ENCODE measurements around the gene ZNF407.

Gene ZNF407

DNA sequence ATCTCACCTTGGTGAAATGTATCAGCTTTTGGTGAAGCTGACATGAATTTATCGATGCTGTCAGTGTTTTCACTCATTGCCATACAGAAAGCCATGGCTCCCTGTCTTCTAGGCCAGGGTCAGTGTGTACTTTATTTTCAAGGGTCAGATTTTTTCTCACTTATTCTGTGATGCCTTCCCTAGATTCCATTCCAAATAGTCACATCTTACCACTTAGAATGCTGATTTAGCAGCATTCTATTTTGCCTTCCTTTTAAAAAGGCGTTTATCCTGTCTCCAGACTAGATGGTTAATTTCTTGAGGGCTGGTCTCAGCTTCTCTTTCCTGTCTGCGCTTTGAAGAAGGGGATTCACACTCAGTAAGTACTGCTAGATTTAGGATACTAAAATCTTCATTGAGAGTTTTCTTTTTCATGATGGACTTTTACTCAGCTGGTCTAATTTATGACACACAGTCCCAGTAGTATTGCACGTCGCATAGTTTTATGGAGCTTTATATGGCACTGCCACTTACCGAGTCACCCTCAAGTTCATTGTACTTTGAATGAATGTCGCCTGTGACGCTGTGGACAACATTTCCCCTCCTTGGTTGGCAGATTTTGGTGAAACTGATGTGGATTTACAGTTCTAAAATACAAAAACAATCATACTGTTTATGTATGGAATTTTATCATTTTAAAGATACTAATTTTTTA is 194.0 kb downstream of the ZNF407 start:
- no peak for DNase-seq (ENCODE audit: low spot score)

DNA sequence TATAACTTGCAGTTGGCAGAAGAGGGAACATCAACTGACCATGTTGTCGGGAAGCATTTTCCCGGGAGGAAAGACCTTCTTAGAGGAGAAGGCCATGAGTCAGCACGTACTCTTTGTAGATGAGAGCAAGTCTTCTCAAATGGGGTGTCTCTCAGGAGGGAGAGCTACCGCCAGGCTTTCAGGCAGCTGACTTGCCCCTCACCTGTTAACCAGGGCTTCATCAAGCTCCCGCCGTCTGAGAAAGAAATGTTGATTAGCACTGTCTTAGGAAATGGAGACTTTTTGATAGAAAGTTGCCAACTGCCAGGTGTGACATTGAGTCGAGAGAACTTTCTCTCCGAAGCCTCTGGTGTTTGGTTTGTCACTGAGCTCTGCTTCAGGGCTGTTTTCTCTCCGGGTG is 196.1 kb downstream of the ZNF407 start:
- no peak for DNase-seq (ENCODE audit: low spot score)

DNA sequence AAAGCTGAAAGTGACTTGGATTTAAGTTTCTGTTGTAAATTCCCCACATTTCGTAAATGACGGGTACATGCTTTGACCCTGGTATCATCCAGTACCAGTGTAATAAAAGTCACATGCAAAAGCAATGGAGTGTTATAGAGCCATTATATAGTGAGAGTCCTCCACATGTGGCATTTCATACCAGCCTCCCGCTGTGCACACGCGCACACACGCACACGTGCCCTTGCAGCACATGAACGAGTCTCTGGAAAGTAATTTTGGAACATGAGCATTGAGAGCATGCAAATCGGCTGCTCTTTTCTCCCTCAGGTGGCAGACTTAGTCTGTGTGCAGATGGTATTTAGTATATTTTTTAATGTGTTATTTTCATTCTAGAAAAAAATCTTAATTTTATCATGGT is 198.1 kb downstream of the ZNF407 start:
- no peak for DNase-seq (ENCODE audit: low spot score)

DNA sequence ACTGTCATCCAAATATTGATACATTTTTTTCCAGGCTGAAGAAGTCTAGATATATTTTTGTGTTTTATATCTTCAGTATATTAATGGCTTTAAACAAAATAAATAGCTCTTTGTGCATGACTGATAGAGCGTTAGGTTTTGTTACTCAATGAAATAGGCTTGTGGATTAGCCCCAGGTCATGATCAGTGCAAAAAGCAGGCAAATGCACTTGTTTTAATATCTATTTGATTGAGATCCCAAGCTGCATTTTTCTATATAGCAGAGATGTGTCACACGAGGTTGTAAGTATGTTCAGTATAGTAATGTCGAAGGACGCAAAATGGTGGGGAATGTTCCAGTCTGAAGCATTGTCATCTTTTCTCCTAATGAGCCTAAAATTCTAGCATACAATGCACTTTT is 198.5 kb downstream of the ZNF407 start:
- DNase-seq (ENCODE audit: low spot score) = no peak

DNA sequence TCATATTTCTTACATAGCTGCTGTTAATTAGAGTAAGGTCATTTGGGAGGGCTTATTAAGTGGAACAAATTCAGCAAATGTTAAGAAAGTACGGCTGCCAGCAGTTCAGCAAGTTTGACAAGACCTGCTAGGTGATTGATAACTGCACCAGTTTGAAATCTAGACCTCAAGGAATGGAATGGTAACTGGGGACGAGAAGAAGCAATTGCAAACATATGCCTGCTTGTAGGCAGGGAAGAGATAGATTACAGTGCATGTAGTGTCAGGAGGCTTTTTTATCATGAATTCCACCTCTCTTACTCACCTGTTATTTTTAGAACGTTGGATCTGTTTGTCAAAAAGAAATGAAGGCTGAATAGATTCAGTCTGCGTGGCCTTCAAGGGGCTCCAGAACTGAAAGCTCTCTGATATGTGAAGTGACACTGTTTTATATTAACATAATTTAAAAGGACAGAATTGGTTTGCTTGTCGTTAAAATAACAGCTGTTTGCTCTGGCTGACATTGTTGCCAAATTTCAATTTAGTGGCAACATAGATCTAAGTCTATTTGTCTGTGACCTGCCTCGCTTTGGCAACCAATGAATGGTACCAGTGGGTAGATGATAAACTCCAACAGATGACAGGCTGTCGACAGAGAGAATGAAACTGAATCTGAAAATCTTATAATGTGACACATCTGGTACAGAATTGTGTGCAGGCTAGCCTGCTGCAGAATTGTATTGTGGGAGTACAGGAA is 199.3 kb downstream of the ZNF407 start:
- DNase-seq (ENCODE audit: low spot score) = no peak

DNA sequence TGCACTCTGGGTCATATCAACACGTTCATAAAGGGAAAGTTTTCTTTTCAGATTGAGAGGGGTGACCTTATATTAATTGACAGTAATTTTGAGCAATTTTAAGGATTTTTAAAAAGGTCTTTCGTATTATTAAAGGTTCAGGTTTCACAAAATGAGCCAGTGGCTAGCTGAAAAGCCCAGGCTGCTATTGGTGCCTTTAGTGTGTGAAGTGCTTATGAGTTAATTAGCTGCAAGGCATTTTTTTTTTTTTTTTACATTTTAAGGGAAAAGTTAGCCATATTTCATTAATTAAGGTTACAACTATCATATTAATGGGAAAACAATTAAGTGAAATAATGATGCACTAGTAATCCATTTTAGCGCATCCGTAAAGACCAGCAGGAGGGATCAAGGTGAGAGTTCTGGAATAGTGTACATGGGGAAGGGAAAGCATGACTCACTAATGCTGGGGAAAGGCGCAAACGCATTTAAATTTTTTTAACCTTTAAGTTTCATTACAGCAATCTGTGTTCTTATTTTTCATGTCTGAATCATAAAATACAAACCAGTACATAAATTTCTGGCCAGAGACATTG is 200.0 kb downstream of the ZNF407 start:
- no peak for DNase-seq (ENCODE audit: low spot score)

DNA sequence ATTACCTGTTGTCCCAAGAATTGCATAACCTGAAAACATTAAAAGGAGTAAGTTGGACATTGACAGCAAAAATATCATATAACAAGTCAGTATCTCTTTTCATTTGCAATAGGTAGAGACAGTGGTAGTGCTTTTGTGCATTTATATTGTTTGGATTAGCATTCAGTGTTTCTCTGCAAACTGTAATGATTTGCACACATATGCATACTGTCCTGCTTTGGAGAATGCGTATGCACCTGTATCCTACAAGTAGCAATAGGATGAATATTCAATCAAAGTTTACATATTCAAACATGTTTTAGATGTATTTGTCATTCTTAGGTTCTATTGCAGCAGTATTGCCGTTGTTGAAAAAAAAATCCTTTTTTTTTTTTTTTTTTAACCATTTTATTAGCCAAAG is 201.9 kb downstream of the ZNF407 start:
- DNase-seq (ENCODE audit: low spot score) = no peak

DNA sequence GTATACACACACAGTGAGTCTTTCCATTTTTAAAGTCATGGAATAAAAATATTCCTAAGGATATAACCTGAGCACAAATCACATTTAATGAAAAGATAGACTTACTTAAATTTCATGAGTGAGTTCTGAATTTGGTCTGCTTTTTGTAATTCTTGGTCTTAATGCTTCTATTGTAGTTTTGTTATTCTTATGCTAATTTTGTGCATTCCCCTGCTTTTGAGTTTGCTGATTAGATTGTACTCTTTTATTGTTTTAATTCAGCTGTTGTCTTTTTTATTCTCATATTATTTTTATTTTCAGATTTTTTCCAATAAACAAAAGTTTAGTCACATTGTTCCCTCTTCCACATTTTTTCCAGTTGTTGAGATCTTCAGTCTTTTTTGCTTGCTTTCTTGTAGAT is 202.4 kb downstream of the ZNF407 start:
- DNase-seq (ENCODE audit: low spot score) = no peak

DNA sequence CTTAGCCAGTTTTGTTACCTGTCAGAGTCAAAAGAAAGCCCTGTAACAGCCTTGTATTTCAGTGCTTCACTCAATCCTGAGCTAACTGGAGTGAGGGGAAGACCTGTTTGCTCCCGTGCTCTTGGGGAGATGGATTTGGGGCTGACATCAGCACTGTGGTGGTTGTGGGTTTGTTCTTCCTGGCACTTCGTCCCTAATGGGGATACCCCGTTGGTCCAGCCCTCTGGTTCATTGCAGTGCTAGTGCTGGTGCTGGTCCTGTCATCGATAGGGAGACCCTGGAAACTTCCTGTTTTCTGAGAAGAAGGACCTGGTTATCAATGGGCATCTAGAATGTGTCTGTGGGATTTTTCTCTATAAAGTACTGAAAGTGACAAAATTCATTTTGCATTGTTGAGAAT is 205.4 kb downstream of the ZNF407 start:
- DNase-seq (ENCODE audit: low spot score) = no peak

DNA sequence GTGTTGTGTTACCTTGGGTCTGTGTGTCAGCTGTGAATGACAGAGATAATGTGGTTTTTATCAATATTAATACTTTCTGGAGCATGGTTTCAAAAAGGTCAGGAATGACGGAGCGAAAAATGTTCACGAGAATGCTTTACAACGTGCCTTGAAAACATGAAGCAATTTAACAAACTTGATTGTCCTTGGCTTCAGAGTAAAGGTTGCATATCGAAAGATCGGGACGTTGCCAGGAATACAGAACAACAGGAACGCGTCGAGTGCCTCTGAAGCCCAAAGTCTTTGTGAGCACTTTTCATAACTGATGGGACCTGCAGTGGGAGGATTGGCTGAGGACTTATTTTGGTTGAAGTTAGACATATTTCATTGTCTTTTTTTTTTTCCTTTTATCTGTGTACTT is 206.1 kb downstream of the ZNF407 start:
- no peak for DNase-seq (ENCODE audit: low spot score)

DNA sequence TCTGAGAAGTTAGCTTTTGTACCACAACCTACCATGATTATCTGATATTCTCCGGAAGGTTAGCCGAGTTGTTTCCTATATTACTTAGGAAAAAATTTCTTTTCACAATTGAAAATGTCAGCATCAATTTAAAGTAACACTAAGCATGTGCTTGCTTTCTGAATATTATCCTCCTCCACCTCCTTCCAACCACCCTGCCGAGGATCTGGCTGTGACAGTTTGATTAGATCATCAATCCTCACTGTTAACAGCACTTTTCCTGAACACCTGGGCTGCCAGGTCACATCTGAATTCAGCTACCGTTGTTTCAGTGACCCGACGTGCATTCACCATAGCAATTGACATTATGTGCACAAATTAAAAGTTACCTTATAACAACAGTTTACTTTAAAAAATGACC is 207.0 kb downstream of the ZNF407 start:
- no peak for DNase-seq (ENCODE audit: low spot score)

DNA sequence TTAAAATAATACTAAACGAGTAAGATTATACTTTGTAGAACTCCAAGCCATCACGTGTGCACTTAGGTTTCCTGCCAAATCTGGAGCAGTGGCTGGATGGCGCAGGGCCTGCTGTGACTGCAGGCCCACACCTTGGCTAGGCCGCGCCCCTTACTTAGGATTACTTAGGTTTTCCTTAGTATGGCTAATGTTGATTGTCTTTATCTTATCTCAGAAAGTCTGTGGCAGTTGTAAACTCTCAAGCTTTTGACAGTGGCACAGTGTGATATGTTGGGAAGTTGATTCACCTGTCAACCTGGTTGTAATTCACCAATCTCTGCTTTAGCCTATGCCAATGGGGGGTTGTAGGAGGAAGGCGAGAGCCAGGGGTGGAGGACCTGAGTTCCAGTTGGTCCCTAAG is 208.4 kb downstream of the ZNF407 start:
- no peak for DNase-seq (ENCODE audit: low spot score)

DNA sequence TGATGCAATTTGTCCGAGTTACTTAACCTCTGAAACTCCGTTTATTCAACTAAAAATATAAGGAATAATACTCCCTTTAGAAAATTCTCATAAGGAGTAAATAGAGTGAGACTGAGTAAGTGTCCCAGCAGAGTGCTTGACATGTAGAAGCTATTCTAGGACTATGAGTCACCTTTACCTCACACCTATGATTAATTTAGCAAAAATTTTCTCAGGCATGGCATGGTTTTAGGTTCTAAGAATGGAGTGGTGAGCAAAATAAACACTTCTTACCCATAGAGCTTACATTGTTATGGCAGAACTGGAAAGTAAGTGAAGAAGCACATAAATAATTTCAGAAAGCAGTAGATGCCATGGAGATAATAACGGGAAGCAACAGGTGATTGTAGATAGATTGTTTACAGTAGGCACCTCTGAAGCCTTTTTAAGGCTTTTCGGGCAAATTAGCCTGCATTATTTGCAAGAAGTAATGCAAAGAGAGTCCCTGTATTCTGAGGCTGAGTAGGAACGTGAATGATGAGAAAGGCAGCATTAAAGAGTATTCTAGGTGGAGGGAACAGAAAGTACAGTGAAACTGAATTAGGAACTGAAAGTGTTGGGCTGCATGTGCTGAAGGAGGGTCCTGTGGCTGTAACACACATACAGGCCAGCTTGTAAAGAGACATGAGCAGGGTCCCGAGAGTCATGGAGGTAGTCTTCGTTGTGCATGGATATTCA is 209.2 kb downstream of the ZNF407 start:
- peak; percentile 25 for DNase-seq (ENCODE audit: low spot score)

DNA sequence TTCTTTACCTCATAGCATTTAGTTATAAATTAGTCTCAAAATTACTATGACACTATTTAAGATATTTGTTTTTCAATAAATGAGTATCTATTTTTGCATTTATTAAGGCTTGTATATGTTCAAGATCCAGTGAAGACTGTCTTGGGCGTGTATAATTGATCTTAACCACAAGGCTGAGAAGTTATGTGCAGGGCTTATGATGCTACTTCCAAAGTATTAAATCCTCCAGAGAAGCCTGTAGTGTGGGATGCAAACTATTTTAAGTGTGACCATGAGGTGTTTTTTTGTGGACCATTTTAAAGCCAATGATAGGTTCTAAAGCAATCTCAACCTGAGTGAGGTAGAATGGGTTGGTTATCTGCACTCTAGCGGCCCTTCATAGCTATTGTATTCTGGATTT is 219.9 kb downstream of the ZNF407 start:
- DNase-seq (ENCODE audit: low spot score) = no peak

DNA sequence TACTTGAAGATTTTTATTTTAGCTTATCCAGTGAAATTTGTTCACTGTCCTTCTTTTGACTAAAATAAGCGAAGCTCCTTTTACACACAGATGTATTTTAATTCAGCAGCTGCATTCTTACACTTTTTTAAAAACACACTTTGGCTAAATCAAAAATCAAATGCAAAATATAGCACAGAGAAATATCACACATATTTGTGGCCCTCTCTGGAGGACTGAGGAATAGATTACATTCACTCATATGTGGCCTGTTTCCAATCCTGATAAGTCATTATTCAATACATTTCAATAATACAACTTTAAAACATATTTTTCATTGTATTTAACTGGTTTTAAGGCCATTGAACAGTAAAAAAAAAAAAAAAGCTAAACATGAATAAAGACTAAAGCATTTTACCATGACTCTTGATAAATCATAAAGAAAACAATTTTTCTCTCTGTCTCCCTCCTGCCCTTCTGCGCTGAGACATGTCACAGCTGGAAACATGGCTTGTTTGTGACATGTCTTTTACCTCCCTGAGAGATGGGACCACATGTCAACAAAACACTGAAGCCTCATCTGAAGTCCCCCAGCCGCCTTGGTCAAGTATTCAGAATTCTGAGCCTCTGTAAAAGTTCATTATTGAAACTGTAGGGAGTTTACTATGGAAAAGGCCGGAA is 221.0 kb downstream of the ZNF407 start:
- DNase-seq (ENCODE audit: low spot score) = no peak

DNA sequence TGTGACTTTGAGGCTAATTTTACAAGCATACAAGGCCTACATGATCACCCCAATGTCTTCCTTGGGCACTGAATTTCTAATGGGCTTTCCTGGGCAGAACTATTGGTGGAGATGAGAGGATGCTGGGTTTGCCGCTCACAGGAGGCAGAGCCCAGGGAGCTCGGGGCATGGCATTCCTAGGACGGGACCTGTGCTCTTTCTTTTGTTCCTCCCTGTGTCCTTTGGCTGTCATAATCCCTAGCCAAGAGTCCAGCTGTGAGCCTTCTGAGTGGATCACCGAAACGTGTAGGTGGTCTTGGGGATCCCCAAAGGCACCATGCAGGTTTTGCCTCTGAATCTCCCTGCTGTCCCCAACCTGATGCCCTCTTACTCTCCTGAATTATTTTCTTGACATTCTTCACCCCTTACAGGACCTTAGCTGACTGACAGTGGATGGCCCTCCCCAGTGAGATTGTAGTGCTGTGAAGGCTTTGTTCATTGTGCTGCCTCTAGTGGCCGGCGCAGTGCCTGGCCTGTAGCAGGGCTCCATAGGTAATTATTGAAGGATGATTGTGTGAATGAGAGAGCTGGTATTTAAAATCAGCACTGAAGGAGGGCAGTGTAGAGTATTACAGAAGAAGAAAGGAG is 221.9 kb downstream of the ZNF407 start:
- peak; percentile 84 for DNase-seq (ENCODE audit: low spot score)

DNA sequence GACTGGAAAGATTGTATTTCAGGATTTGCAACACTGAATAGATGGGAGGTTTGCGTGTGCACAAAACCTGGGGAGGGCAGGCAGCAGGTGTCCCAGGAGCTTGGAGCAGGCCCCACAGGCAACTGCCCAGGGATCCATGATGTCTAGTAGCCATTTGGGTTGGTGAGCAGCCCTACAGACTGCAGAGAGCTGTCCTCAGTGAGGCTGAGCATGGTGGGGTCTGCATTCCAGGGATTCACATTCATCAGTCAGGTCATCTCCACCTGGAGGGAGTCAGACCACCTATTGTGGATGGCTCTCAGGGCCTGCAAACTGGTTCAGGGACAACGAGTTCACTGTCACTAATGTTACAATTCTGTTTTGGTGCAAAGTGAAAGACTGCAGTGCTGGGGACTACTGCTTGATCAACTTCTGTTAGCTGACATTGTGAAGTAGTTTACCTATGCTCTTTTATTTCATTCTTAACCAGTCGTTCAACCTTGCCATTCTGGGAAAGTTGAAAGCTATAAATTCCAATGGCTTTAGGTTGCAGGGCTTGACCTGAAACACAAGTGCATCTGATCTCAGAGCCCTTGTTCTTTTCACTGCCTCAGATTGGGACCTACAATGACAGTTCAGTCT is 222.6 kb downstream of the ZNF407 start:
- DNase-seq (ENCODE audit: low spot score) = no peak

DNA sequence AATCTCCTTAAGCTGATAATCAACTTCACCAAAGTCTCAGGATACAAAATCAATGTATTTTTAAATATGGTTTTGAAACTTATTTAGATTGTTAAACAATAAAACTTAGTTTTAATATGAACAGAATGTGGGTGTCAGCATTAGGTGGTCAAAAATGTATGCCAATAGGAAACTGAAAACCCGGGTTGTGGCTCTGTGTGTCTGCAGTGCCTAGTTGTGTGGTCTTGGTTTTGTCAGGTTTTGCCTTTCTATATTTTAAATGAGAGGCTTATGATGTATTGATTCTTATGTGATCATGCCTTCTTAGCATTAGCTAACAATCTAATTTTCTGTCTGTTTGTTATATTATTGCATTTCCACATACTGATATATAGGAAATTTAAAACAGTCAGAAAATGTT is 227.8 kb downstream of the ZNF407 start:
- DNase-seq (ENCODE audit: low spot score) = no peak

DNA sequence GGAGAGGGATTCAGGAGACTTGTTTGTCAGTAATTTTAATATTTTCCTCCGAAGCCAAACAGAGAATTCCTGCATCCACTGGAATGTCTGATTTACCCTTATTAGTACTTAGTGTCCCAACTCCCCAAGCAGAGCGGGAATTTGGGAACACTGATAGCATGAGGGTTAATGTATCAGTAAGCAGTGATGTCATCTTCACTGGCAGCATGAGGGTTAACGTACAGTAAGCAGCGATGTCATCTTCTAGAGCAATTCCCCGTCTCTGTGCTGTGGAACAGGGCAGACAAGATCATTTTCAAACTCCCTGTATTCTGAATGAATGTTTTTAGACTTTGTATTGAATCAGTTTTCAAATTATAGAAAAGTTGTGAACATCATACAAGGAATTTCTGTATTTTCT is 228.9 kb downstream of the ZNF407 start:
- no peak for DNase-seq (ENCODE audit: low spot score)

DNA sequence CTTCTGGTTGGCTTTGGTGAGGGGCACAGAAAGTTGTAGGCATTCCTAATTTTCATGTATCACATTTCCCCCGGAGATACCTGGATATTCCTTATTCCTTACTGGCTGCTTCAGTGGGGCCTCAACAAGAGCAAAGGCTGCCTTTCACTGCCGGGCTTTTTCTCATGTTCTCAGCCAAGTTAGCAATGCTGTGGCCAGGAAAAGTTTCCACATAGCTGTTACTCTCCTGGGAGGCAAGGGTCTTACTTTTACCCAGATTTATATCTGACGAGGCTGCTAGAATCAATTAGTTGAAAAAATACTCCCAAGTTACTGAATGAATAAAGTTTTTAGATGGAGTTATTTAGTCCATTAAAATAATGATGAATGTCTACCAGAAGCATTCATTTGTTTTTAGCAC is 230.5 kb downstream of the ZNF407 start:
- no peak for DNase-seq (ENCODE audit: low spot score)

DNA sequence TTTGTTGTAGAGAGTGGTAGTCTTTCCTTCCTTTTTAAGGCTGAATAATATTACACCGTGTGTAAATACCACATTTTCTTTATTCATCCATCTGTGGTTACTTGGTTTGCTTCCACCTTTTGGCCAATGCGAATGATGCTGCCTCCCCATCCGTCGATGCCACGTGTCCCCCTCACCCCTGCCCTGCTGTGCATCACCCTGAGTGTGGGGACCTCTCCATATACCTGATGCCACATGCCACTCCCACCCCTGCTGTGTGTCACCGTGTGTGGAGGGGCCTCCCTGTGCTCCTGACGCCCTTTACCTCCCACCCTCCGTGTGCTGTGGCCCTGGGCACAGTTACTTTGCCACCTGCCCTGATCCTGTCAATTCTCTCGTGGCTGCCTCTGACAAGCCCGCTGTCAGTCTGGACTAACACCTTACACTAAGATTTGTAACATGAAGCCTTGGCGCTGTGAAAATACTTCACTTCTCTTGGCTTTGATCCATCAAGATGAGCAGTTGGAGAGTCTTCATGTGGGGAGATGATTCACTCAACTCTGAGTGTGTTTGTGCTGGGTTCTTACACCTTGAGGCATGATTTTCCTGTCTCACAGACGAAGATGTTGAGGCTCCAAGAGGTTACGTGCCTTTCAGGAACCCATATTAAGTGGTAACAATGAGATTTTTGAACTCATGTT is 234.0 kb downstream of the ZNF407 start:
- no peak for DNase-seq (ENCODE audit: low spot score)

Data from iPS-NIHi11 (cell line).